ENCODE data around the gene ELMO3.
A peak's percentile ranks its signal among the peaks of the same experiment; 100 is the strongest.

The ELMO3 gene

DNA sequence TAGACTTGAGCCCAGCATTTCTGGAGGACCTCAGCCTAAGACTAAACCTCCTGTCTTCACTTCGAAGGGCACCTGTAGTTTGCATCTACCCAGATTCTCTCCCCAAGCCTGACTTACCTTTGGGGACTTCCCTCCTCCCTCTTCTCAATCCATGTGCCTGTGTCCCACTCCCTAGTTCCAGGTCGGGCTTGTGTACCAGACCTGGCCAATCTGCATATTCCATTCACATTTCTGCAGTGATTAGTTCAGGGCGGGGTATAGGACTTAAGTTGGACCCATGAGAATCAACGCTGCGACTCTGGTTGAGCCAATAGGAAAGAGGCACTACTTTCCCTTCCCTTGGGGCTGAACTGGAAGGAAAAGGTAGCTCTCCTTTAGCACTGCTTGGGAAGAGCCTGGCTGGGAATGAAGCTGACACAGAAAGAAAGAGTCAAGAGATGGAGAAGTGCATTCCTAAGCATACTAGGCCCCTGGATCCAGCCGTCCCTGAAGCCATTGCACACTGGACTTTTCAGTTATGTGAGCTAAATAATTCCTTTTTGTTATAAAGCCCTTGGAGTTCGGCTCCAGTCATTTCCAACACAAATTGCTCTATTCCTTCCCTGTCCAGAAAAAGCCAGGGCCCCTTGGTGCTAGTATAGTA is 41.7 kb upstream of the ELMO3 start:
- H3K27me3 ChIP-seq (ENCODE audit: control insufficient read depth, insufficient read depth, low read length), result peaks cover 99% of the 10 kb centered on the region
- no peaks in the 10 kb centered on the region for H3K36me3 ChIP-seq (ENCODE audit: control insufficient read depth, insufficient read depth, low read length)
- H3K27ac ChIP-seq (ENCODE audit: low read depth, low read length), result no peak overlapping the region
- peaks cover 7% of the 10 kb centered on the region; the same call in 1 of the 2 replicates for H3K4me1 ChIP-seq (ENCODE audit: control insufficient read depth, insufficient read depth, low read length)
- no peak overlapping the region for H3K9ac ChIP-seq (ENCODE audit: low read depth, low read length)
- no peaks in the 10 kb centered on the region; the same call in 1 of the 2 replicates for H3K9me3 ChIP-seq (ENCODE audit: control insufficient read depth, insufficient read depth, low read length)
- H3K4me3 ChIP-seq (ENCODE audit: low read depth, low read length), result no peak overlapping the region

DNA sequence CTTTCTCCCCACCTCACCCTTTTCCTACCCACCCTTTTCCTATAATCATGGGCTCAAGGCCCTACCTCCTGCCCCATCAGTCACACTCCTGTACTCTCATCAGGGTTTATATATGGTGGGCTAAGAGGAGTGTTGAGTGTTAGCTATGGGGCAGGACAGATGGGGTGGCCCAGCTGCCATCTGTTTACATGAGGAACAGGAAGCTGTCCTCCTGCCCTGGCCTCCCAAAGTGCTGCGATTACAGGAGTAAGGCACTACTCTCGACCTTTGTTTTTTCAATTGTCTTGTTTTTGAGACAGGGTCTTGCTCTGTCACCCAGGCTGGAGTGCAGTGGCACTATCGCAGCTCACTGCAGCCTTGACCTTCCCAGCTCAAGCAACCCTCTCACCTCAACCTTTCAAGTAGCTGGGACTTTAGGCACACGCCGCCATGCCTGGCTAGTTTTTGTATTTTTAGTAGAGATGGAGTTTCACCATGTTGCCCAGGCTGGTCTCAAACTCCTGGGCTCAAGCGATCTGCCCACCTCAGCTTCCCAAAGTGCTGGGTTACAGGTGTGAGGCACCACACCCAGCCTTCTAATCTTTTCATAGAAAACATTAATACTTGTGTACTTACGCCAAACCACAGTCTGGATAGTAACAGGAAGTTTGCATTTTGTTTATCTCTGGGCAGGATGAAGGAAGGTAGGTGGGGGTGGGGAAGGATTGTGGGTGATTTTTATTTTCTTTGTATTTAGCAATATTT is 40.9 kb upstream of the ELMO3 start:
- Histone ChIP-seq H3K9ac (ENCODE audit: low read depth, low read length) (no peak overlapping the region), H3K27me3 (ENCODE audit: control insufficient read depth, insufficient read depth, low read length) (peaks cover 99% of the 10 kb centered on the region), H3K4me1 (ENCODE audit: control insufficient read depth, insufficient read depth, low read length) (peaks cover 13% of the 10 kb centered on the region; the same call in 1 of the 2 replicates), H3K27ac (ENCODE audit: low read depth, low read length) (no peak overlapping the region), H3K36me3 (ENCODE audit: control insufficient read depth, insufficient read depth, low read length) (no peaks in the 10 kb centered on the region), H3K9me3 (ENCODE audit: control insufficient read depth, insufficient read depth, low read length) (no peaks in the 10 kb centered on the region; the same call in 1 of the 2 replicates), H3K4me3 (ENCODE audit: low read depth, low read length) (no peak overlapping the region)

DNA sequence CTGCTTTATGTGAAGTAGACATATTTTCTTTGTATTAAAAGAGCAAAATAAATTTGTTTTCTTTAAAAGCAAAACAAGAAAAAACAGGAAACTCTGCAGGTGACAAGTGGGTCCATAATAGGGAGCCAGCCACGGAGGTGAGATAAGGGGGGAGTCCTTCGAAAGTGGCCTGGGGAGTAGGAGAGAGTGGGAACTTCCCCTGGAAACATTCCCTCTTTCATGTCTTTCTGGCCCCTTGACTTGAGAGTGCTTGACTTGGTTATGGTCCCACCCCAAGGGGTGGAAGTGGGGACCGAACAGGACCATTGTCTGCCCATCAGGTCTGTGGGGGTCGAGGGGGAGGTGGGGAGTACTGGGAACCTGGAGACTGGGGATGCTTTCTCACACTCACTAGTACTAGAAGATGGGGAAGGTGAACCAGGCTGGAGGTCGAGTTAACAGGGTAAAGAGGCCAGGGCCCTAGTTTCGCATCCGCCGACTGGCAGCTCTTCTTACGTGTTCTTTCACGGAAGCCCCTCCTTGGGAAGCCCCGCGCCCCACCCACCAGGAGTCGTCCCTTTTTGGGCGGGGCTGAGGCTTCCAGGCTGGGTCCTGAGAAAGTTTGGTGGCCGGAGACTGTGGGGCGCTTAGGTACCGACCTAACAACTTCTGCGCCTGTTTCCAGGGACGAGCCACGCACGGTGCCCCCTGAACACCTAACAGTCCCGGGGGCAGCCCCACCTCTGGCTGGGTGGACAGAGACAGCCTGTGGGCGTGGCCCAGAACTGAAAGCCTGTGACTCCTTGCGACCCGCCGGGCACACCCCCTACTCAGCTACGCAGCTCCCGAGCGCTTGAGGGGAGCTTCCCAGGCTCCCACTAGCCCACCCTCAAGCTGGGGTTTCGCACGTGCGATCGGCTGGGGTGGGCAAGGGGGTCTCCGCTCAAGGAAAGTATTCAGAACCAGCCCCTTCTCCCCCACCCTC is 40.0 kb upstream of the ELMO3 start:
- H3K27me3 ChIP-seq (ENCODE audit: control insufficient read depth, insufficient read depth, low read length), result peaks cover 99% of the 10 kb centered on the region
- peak overlapping the region; percentile 73 for H3K4me3 ChIP-seq (ENCODE audit: low read depth, low read length)
- no peak overlapping the region for H3K9ac ChIP-seq (ENCODE audit: low read depth, low read length)
- H3K9me3 ChIP-seq (ENCODE audit: control insufficient read depth, insufficient read depth, low read length), result no peaks in the 10 kb centered on the region; the same call in 1 of the 2 replicates
- peaks cover 13% of the 10 kb centered on the region; the same call in 1 of the 2 replicates for H3K4me1 ChIP-seq (ENCODE audit: control insufficient read depth, insufficient read depth, low read length)
- H3K36me3 ChIP-seq (ENCODE audit: control insufficient read depth, insufficient read depth, low read length), result no peaks in the 10 kb centered on the region
- no peak overlapping the region for H3K27ac ChIP-seq (ENCODE audit: low read depth, low read length)

DNA sequence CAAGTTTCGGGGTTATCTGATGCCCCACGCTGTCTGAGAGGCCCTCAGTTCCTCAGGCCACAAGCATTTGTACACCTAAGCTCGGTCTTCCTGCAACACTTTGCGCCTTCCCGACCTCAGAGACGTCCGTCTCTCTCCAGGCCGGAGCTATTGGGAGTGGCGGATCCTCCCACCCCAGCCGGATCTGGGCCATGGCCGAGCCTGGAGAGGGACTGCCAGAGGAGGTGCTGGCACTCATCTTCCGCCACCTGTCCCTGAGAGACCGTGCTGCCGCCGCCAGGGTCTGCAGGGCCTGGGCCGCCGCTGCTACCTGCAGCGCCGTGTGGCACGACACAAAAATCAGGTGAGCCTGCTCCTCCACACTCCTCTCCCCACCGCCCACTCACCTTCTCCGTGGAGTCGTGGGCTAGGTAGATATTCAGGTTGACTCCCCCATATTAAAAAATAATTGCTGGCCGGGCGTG is 37.3 kb upstream of the ELMO3 start:
- Histone ChIP-seq H3K27ac (ENCODE audit: low read depth, low read length) (no peak overlapping the region), H3K4me3 (ENCODE audit: low read depth, low read length) (no peak overlapping the region), H3K36me3 (ENCODE audit: control insufficient read depth, insufficient read depth, low read length) (no peaks in the 10 kb centered on the region), H3K9ac (ENCODE audit: low read depth, low read length) (no peak overlapping the region), H3K27me3 (ENCODE audit: control insufficient read depth, insufficient read depth, low read length) (peaks cover 99% of the 10 kb centered on the region), H3K4me1 (ENCODE audit: control insufficient read depth, insufficient read depth, low read length) (peaks cover 13% of the 10 kb centered on the region; the same call in 1 of the 2 replicates), H3K9me3 (ENCODE audit: control insufficient read depth, insufficient read depth, low read length) (no peaks in the 10 kb centered on the region; the same call in 1 of the 2 replicates)

DNA sequence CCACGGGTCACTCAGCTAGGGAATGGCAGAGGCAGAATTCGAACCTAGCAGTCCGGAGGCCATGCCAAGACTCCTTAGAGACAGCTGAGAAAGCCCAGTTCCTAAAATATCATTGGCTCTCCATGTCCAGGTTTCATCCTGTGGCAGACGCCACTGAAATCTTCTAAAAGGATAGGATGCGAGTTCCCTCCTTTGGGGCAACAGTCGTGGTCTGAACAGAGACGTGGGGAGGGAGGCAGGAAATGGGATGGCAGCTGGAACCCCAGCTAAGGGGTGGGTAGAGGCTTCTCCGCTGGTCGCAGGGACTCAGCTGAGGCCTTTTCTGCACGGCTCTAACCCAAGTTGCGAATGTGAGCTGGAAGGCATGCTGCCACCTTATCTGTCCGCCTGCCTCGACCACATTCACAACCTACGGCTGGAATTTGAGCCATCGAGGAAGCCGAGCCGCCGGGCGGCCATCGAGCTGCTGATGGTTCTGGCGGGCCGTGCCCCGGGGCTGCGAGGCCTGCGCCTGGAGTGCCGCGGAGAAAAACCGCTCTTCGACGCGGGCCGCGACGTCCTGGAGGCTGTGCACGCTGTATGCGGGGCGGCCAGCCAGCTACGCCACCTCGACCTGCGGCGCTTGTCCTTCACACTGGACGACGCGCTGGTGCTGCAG is 36.3 kb upstream of the ELMO3 start:
- Histone ChIP-seq H3K4me3 (ENCODE audit: low read depth, low read length) (peak overlapping the region; percentile 48; the same call in 1 of the 2 replicates), H3K4me1 (ENCODE audit: control insufficient read depth, insufficient read depth, low read length) (peaks cover 13% of the 10 kb centered on the region; the same call in 1 of the 2 replicates), H3K27me3 (ENCODE audit: control insufficient read depth, insufficient read depth, low read length) (peaks cover 99% of the 10 kb centered on the region), H3K9ac (ENCODE audit: low read depth, low read length) (no peak overlapping the region), H3K36me3 (ENCODE audit: control insufficient read depth, insufficient read depth, low read length) (no peaks in the 10 kb centered on the region), H3K9me3 (ENCODE audit: control insufficient read depth, insufficient read depth, low read length) (no peaks in the 10 kb centered on the region), H3K27ac (ENCODE audit: low read depth, low read length) (no peak overlapping the region)

DNA sequence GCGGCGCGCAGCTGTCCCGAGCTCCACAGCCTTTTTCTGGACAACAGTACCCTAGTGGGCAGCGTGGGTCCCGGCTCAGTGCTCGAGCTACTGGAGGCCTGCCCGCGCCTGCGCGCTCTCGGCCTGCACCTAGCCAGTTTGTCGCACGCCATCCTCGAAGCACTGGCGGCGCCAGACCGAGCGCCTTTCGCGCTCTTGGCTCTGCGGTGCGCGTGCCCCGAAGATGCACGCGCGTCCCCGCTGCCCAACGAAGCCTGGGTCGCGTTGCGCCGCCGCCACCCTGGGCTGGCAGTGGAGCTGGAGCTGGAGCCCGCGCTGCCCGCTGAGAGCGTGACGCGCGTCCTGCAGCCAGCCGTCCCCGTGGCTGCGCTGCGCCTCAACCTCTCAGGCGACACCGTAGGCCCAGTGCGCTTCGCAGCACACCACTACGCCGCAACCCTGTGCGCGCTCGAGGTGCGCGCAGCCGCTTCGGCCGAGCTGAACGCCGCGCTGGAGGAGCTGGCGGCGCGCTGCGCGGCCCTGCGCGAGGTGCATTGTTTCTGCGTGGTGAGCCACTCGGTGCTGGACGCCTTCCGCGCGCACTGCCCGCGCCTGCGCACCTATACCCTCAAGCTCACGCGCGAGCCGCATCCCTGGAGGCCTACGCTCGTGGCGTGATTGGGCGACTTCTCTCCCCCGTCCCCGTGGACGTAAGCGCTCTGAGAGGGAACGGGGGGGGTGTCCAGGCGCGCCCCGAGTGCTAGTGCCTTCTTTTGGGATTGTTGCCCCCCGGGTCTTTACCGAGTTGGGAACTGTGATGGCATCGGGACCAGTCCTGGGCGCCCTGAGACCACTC is 35.5 kb upstream of the ELMO3 start:
- Histone ChIP-seq H3K9ac (ENCODE audit: low read depth, low read length) (no peak overlapping the region), H3K4me1 (ENCODE audit: control insufficient read depth, insufficient read depth, low read length) (peaks cover 13% of the 10 kb centered on the region; the same call in 1 of the 2 replicates), H3K4me3 (ENCODE audit: low read depth, low read length) (peak overlapping the region; percentile 48), H3K36me3 (ENCODE audit: control insufficient read depth, insufficient read depth, low read length) (no peaks in the 10 kb centered on the region), H3K9me3 (ENCODE audit: control insufficient read depth, insufficient read depth, low read length) (no peaks in the 10 kb centered on the region), H3K27me3 (ENCODE audit: control insufficient read depth, insufficient read depth, low read length) (peaks cover 99% of the 10 kb centered on the region), H3K27ac (ENCODE audit: low read depth, low read length) (no peak overlapping the region)

DNA sequence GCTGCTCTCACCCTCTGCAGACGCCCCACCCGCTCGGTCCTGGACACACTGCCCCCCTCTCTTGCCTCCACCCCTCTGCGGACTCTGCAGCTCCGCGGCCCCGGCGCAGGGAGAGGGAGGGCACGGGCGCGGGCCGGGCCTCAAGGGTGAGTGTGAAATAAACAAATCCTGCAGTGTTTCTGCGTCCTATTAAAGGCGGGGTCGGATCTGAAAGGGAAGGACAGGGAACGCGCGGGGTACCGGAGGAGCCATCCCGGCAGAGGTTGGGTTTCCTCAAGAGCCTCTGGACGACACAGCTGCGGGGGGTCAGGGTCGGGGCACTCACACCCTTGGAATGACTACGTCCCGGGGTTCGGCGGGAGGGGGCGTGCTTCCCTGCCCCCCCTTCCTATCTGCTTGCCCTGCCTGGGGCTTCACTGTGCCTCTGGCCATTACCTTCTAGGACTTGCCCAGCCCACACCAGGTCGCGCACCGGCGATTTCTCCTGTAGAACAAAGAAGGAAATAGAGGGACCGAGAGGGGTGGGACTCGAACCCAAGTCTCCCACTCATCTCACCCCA is 34.9 kb upstream of the ELMO3 start:
- no peak overlapping the region for H3K9ac ChIP-seq (ENCODE audit: low read depth, low read length)
- H3K4me3 ChIP-seq (ENCODE audit: low read depth, low read length), result peak overlapping the region; percentile 48; the same call in 1 of the 2 replicates

DNA sequence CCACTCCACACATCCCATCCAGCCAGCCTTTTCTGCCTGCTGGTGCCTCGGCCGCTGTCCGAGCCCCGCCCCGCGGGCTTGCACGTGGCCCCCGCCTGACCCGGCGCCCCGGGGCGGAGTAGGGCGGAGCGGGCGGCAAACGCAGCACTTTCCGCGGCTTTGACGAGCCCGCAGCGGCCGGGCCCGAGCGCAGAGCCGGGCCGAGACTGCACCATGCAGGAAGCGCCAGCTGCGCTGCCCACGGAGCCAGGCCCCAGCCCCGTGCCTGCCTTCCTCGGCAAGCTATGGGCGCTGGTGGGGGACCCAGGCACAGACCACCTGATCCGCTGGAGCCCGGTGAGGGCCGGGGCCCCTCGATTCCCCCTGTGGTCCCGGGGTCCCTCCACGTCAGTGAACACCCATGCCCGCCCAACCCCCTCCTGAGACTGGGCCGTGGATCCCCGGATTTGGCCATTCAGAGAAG is 34.3 kb upstream of the ELMO3 start, which contains the start of gene HSF4:
TSS of gene HSF4 (plus strand) at position 147 of the 463 bp plus-strand sequence. CDS start at position 214, 67 bp downstream.
- Histone ChIP-seq H3K27ac (ENCODE audit: low read depth, low read length) (no peak within 1 kb of the TSS), H3K36me3 (ENCODE audit: control insufficient read depth, insufficient read depth, low read length) (no peaks in the 10 kb centered on the region), H3K4me3 (ENCODE audit: low read depth, low read length) (peak within 1 kb of the TSS; percentile 48), H3K4me1 (ENCODE audit: control insufficient read depth, insufficient read depth, low read length) (peaks cover 16% of the 10 kb centered on the region), H3K9me3 (ENCODE audit: control insufficient read depth, insufficient read depth, low read length) (no peaks in the 10 kb centered on the region), H3K27me3 (ENCODE audit: control insufficient read depth, insufficient read depth, low read length) (peaks cover 99% of the 10 kb centered on the region), H3K9ac (ENCODE audit: low read depth, low read length) (no peak within 1 kb of the TSS)

More for the DNA sequence above, 34.9 kb upstream of the ELMO3 start:
- H3K27me3 ChIP-seq (ENCODE audit: control insufficient read depth, insufficient read depth, low read length), result peaks cover 99% of the 10 kb centered on the region
- H3K27ac ChIP-seq (ENCODE audit: low read depth, low read length), result no peak overlapping the region
- no peaks in the 10 kb centered on the region for H3K9me3 ChIP-seq (ENCODE audit: control insufficient read depth, insufficient read depth, low read length)
- no peaks in the 10 kb centered on the region for H3K36me3 ChIP-seq (ENCODE audit: control insufficient read depth, insufficient read depth, low read length)
- H3K4me1 ChIP-seq (ENCODE audit: control insufficient read depth, insufficient read depth, low read length), result peaks cover 13% of the 10 kb centered on the region

Measured in HUES48 (cell line).